OCI-LY7 (cell line): ENCODE results near the gene AMOTL1.

Experiments used
- CTCF ChIP-seq: fragments of 200-600 bp; sonication (generic); conservative IDR thresholded peaks from 2 replicates; pipeline ENCODE4 v1.5.1; 2014; ENCODE audit warnings: mild to moderate bottlenecking, antibody characterized with exemption, low read length, moderate library complexity, mixed read lengths
- EZH2phosphoT487 ChIP-seq: fragments of 200-600 bp; sonication (generic); IDR thresholded peaks from 2 replicates; pipeline ENCODE4 v1.6.1; 2018; ENCODE audit warnings: low read depth, borderline replicate concordance, mild to moderate bottlenecking, mixed run types, antibody characterized with exemption, low read length, moderate library complexity, mixed read lengths

- TF ChIP-seq CTCF (no peak), EZH2phosphoT487 (no peak)
Observed at GRCh38 chr11:94854770-94855633, 86.8 kb downstream of the AMOTL1 start.
